Measurements from ENCODE around the gene SEC14L2.
"Not testable (repeated sequence)": the region's sequence is repeated elsewhere in the genome, so short reads cannot be mapped to it uniquely, and the experiment has no call there.

SEC14L2 gene

GRCh38 chr22:30375312-30375849 lies 21.4 kb upstream of the SEC14L2 start:
- DNase-seq (ENCODE audit: low read depth) = no peak

- no peak for DNase-seq (ENCODE audit: low read depth)
Observed at GRCh38 chr22:30380011-30380410, 16.8 kb upstream of the SEC14L2 start.

DNA sequence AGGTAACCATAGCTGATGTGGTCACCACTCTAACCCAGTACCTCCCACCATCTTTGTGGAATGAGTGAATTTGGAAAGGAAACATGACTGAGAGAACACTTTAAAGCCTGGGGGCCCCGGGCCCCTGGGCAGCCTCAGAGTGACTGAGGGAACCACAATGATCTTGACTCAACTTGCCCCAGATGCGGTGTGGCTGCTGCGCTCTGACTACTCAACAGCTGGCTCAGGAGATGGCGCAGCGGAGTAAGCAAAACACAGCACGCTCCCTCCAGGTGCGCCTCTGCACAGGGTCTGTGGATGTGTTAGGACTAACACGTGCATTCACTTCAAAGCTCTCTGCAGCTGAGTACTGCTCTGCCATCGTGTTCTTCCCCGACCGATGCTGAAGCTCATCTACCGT lies 15.6 kb upstream of the SEC14L2 start:
- no peak for DNase-seq (ENCODE audit: low read depth)

GRCh38 chr22:30382340-30382739 lies 14.5 kb upstream of the SEC14L2 start:
- DNase-seq (ENCODE audit: low read depth) = no peak

DNA sequence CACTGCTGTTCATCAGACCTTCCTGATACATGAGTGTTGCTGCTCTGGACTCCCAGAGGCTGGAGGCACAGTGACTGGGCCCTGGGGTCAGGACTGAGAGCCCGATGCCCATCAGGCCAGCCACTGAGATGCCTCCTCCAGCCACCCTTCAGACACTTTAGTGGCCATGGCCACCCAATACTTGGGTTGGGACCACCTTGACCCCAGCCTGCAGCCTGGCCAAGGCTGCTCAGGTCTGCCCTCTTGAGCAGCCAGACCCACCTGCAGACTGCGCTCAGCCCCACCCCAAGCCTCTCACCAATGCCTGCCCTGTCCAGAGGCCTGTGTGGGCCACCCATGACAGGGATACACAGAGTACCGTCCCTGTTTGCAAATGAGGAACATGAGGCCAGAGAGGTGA lies 13.8 kb upstream of the SEC14L2 start:
- DNase-seq (ENCODE audit: low read depth) = no peak

- no peak for DNase-seq (ENCODE audit: low read depth)
Observed at GRCh38 chr22:30385942-30386341, 10.9 kb upstream of the SEC14L2 start.

DNA sequence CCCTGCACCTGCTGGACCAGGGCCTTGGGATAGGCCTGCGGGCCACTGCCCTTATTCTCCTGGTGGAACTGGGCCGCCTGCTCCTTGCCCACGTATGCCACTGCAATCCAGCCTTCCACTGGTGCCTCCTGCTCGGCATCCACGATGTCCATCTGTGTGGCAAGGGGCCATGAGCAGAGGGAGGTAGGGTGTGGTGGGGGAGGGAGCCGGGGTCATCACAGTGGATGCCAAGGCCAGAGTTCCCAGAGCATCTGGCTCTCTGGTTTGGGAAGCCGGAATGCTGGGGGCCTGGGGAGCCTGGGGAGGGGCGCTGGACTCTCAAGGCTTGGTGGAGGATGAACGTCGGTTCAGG lies 10.2 kb upstream of the SEC14L2 start:
- DNase-seq (ENCODE audit: low read depth) = no peak

DNA sequence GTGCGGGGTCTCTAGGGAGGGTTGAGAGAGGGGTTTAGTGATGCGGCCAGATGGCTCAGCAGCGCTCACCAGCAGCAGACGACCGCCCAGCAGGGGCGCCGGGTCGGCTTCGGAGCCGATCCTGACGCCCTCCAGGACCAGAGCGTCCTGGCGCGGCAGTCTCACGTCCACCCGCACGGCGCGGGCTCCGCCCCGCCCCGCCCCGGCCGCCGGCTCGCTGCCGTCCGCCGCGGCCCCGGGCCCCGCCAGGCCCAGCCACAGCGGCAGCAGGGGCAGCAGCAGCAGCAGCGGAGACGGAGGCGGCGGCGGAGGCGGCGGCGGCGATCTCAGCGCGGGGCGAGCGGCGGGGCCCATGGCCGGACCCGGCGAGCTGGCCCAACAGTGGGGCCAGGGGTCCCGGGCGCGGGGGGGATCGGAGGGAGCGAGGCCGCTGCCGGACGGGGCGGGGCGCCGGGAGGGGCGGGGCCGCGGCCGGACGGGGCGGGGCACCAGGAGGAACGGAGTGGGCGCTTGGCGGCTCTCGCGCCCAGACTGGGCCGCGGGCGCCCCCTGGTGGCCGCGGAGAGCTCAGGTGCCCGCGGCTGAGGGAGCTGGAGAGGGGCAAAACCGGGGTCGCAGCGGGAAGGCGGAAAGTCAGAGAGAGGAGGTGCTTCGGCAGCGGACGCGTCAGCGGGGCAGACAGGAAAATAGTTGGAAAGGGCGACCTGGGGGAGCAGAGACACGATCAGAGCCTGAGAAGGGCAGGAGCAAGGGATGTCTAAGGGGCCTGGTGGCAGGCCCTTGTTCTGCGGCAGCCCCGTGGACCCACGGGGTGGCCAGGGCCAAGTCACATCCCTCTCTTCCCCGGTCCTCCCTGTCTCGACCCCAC lies 9.6 kb upstream of the SEC14L2 start, which contains the start of gene RNF215:
Gene RNF215, minus strand, starts transcription at position 452 of the 868 bp plus-strand sequence. Its CDS starts 98 bp downstream, at position 354.
- peak; percentile 79 for DNase-seq (ENCODE audit: low read depth)

GRCh38 chr22:30390974-30391691 lies 5.7 kb upstream of the SEC14L2 start:
- DNase-seq (ENCODE audit: low read depth) = peak; percentile 42

- no peak for DNase-seq (ENCODE audit: low read depth)
Observed at GRCh38 chr22:30392661-30393321, 4.0 kb upstream of the SEC14L2 start.

DNA sequence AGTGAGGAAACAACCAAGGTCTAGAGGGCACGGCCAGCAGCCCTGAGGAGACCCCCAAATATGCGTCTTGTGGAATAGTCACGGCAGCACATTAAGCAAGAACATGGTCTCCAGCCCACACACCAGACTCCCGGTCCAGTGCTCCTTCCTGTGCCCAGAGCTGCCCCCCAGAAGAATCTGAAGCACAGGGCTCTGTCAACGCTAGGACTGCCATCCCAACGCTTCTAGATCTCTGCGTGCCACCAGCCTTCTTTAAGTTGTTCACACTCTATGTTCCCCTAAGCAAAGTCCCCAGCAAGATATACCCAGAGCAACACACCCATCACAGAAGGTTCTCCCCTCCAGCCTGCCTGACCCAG lies 3.5 kb upstream of the SEC14L2 start:
- no peak for DNase-seq (ENCODE audit: low read depth)

- DNase-seq (ENCODE audit: low read depth) = no peak
Observed at GRCh38 chr22:30393885-30394284, 2.9 kb upstream of the SEC14L2 start.

DNA sequence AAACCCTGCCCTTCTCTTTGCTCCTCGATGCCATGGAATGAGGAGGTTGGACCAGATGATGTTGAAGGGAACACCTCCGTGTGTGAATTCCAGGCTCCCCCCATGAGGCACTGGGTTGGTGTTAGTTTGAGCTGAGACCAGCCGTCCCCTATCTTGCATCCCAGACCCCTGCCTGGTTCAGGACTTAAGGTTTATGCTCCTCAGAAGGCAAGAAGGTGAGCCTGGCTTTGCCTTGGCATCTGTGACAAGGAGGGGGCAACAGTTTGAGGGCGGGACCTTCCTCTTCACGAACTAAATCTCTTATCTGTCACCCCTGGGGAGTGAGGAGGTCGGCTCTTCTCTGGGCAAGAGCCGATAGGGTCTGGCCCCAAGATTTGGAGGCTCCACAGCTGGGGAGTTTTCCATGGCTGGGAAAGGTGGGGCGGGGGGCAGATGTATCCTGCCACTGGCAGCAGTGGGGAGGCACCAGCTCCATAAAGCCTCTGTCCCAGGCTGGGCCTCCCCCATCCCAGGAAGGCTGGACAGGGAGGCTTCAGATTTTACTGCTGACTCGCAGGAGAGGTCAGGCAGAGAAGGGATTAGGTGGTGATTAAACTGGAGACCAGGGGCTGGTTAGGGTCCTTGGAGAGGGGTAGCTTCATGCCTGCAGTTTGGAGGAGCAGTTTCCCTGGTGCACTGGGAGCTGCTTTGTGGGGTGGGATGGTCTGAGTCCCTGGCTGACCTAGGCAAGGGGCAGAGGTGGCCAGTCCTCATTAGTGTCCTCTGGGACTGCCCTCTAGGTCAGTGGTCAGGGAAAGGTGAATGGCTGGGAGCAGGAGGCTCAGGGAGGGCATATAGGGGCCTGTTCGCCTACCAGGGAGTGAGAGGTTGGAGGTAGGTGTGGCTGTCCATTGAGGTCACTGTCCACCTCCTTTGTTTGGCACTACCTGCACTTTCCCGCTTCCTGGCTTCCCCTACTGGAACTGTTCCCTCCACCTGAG lies 1.1 kb downstream of the SEC14L2 start:
- no peak for DNase-seq (ENCODE audit: low read depth)

- DNase-seq (ENCODE audit: low read depth) = no peak
Observed at GRCh38 chr22:30398685-30399680, 2.2 kb downstream of the SEC14L2 start.

DNA sequence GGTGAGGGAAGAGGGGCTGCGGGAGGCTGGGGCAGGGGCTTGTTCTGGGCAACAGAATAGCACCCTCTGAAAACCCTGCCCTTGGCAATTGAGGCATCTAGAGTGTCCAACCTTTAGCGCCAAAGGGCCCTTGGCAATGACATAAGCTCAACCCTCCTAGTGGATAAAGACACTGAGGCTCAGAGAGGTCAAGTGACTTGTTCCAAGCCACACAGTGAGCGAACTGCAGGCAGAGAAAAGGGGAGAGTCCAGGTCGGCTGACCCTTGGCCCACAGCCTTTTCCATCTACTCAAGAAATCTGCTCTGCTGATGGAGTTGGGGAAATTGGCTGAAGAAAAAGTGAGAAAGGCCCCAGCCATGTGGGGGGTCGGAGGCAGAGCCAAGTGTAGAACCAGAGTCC lies 2.9 kb downstream of the SEC14L2 start:
- DNase-seq (ENCODE audit: low read depth) = no peak

DNA sequence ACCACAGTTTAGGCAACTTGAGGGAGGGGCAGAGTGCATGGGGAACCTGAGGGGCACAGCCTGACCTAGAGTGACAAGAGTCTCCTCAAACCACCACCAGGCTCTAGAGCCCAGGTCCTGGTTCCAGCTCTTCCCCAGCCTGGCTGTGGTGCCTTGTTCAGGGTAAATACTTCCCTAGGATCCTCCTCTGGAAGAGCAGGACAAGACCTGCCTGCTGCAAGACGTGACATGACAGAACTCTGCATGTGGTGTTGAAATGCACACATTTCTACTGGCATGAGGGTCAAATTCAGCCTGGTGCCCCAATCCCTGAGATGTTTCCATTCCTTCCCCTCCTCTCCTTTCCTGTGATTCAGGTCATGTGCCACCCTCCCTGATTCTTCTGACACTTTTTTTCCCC lies 3.3 kb downstream of the SEC14L2 start:
- DNase-seq (ENCODE audit: low read depth) = no peak

DNA sequence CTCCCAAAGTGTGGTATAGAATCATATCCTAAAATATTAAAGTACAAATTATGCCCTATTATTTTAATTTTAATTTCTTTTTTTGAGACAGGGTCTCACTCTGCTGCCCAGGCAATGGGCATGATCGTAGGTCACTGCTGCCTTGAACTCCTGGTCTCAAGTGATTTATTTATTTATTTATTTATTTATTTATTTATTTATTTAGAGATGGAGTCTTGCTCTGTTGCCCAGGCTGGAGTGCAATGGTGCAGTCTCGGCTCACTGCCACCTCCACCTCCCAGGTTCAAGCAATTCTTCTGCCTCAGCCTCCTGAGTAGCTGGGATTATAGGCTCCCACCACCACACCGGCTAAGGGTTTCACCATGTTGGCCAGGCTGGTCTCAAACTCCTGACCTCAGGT lies 4.2 kb downstream of the SEC14L2 start:
- DNase-seq (ENCODE audit: low read depth) = not testable (repeated sequence)

- DNase-seq (ENCODE audit: low read depth) = no peak
Observed at GRCh38 chr22:30402028-30402765, 5.4 kb downstream of the SEC14L2 start.

GRCh38 chr22:30402766-30403104 lies 5.9 kb downstream of the SEC14L2 start:
- not testable (repeated sequence) for DNase-seq (ENCODE audit: low read depth)

DNA sequence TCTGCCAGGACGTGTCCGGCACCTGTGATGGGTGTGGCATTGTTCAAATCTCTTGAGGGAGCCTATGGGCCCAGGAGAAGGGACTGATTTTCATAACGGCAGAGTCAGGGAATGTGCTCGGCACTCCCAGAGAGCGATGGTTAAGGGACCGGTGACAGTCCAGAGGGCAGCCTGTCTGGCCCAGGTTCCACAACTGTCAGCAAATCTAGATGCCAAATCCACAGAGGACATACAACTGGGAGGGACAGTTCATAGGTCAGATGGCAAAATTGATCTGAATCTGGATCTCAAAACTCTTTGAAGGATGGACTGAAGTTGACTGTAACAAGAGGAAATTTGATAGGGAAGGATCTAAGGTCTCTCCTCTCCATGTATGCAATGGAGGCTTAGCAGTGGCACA lies 7.5 kb downstream of the SEC14L2 start:
- DNase-seq (ENCODE audit: low read depth) = no peak
